ENCODE results near the gene ZNF764.

The ZNF764 gene

GRCh38 chr16:30518552-30518951, 39.6 kb downstream of the ZNF764 start:
- no peak overlapping the region for H2BK120ac ChIP-seq (ENCODE audit: insufficient read depth, low read length, poor library complexity)
- no peak overlapping the region for H2AK5ac ChIP-seq (ENCODE audit: low read length)
- no peaks in the 10 kb centered on the region for H3K27me3 ChIP-seq (ENCODE audit: insufficient read depth, low read length)
- no peak for DNase-seq
- H3K4me3 ChIP-seq (ENCODE audit: low read depth, low read length): no peak overlapping the region
- no peaks in the 10 kb centered on the region for H3K79me1 ChIP-seq (ENCODE audit: low read length)
- no peaks in the 10 kb centered on the region for H3K4me1 ChIP-seq (ENCODE audit: control insufficient read depth in 1 of 2, insufficient read depth in 2 of 2, low read length in 2 of 2)
- WGBS (ENCODE audit: extremely low coverage, insufficient coverage, insufficient read length): no CpG with 5 or more reads among the region's 10 CpGs
- H3K27ac ChIP-seq (ENCODE audit: low read depth, low read length): no peak overlapping the region
- no peak overlapping the region for H3K9ac ChIP-seq (ENCODE audit: low read length)
- H3K14ac ChIP-seq (ENCODE audit: low read length): no peak overlapping the region
- no peak overlapping the region for H4K12ac ChIP-seq (ENCODE audit: low read depth, low read length)
- no peak overlapping the region for H3K18ac ChIP-seq (ENCODE audit: low read length)
- no peaks in the 10 kb centered on the region for H3K36me3 ChIP-seq (ENCODE audit: control insufficient read depth in 1 of 2, insufficient read depth in 2 of 2, low read length in 2 of 2)
- no peak overlapping the region for H3K4ac ChIP-seq (ENCODE audit: low read depth, low read length)
- H2BK5ac ChIP-seq (ENCODE audit: low read depth, low read length, poor library complexity): no peak overlapping the region
- no peak overlapping the region for H4K91ac ChIP-seq (ENCODE audit: low read depth, low read length)
- no peak overlapping the region for H2AFZ ChIP-seq (ENCODE audit: insufficient read depth, low read length, poor library complexity)
- H3K4me2 ChIP-seq (ENCODE audit: low read length): no peak overlapping the region
- no peak overlapping the region for H4K8ac ChIP-seq (ENCODE audit: low read depth, low read length)
- no peak overlapping the region for H2BK12ac ChIP-seq (ENCODE audit: low read length)
- no peaks in the 10 kb centered on the region for H3K9me3 ChIP-seq (ENCODE audit: insufficient read depth, low read depth, low read length)
- H3K79me2 ChIP-seq (ENCODE audit: control insufficient read depth, insufficient read depth, low read length, poor library complexity): no peaks in the 10 kb centered on the region
- no peak overlapping the region for H3K23ac ChIP-seq (ENCODE audit: low read length)

GRCh38 chr16:30515275-30515674, 42.9 kb downstream of the ZNF764 start:
- H3K9me3 ChIP-seq (ENCODE audit: insufficient read depth, low read depth, low read length): no peaks in the 10 kb centered on the region
- no peak overlapping the region for H3K4me2 ChIP-seq (ENCODE audit: low read length)
- no peaks in the 10 kb centered on the region for H3K79me1 ChIP-seq (ENCODE audit: low read length)
- H3K4me1 ChIP-seq (ENCODE audit: control insufficient read depth in 1 of 2, insufficient read depth in 2 of 2, low read length in 2 of 2): no peaks in the 10 kb centered on the region
- H4K91ac ChIP-seq (ENCODE audit: low read depth, low read length): no peak overlapping the region
- H3K9ac ChIP-seq (ENCODE audit: low read length): no peak overlapping the region
- no peak overlapping the region for H2BK120ac ChIP-seq (ENCODE audit: insufficient read depth, low read length, poor library complexity)
- H3K79me2 ChIP-seq (ENCODE audit: control insufficient read depth, insufficient read depth, low read length, poor library complexity): no peaks in the 10 kb centered on the region
- H4K8ac ChIP-seq (ENCODE audit: low read depth, low read length): no peak overlapping the region
- H3K36me3 ChIP-seq (ENCODE audit: control insufficient read depth in 1 of 2, insufficient read depth in 2 of 2, low read length in 2 of 2): no peaks in the 10 kb centered on the region
- no peak overlapping the region for H3K14ac ChIP-seq (ENCODE audit: low read length)
- H3K18ac ChIP-seq (ENCODE audit: low read length): no peak overlapping the region
- H2AFZ ChIP-seq (ENCODE audit: insufficient read depth, low read length, poor library complexity): no peak overlapping the region
- no peak overlapping the region for H3K4ac ChIP-seq (ENCODE audit: low read depth, low read length)
- H2BK12ac ChIP-seq (ENCODE audit: low read length): no peak overlapping the region
- WGBS (ENCODE audit: extremely low coverage, insufficient coverage, insufficient read length): no CpG with 5 or more reads among the region's 2 CpGs
- no peak overlapping the region for H4K12ac ChIP-seq (ENCODE audit: low read depth, low read length)
- H3K23ac ChIP-seq (ENCODE audit: low read length): no peak overlapping the region
- no peak for DNase-seq
- H3K27ac ChIP-seq (ENCODE audit: low read depth, low read length): no peak overlapping the region
- H3K4me3 ChIP-seq (ENCODE audit: low read depth, low read length): no peak overlapping the region
- no peaks in the 10 kb centered on the region for H3K27me3 ChIP-seq (ENCODE audit: insufficient read depth, low read length)
- H2AK5ac ChIP-seq (ENCODE audit: low read length): no peak overlapping the region
- H2BK5ac ChIP-seq (ENCODE audit: low read depth, low read length, poor library complexity): no peak overlapping the region

GRCh38 chr16:30511509-30511908, 46.7 kb downstream of the ZNF764 start:
- H3K9ac ChIP-seq (ENCODE audit: low read length): no peak overlapping the region
- H3K27ac ChIP-seq (ENCODE audit: low read depth, low read length): no peak overlapping the region
- H3K27me3 ChIP-seq (ENCODE audit: insufficient read depth, low read length): no peaks in the 10 kb centered on the region
- H3K4ac ChIP-seq (ENCODE audit: low read depth, low read length): no peak overlapping the region
- no peaks in the 10 kb centered on the region for H3K9me3 ChIP-seq (ENCODE audit: insufficient read depth, low read depth, low read length)
- no peak overlapping the region for H2AFZ ChIP-seq (ENCODE audit: insufficient read depth, low read length, poor library complexity)
- H2BK120ac ChIP-seq (ENCODE audit: insufficient read depth, low read length, poor library complexity): no peak overlapping the region
- no peak for DNase-seq
- H3K23ac ChIP-seq (ENCODE audit: low read length): no peak overlapping the region
- H4K12ac ChIP-seq (ENCODE audit: low read depth, low read length): no peak overlapping the region
- no peak overlapping the region for H4K8ac ChIP-seq (ENCODE audit: low read depth, low read length)
- no peaks in the 10 kb centered on the region for H3K4me1 ChIP-seq (ENCODE audit: control insufficient read depth in 1 of 2, insufficient read depth in 2 of 2, low read length in 2 of 2)
- H2AK5ac ChIP-seq (ENCODE audit: low read length): no peak overlapping the region
- WGBS (ENCODE audit: extremely low coverage, insufficient coverage, insufficient read length): no CpG with 5 or more reads among the region's 3 CpGs
- no peak overlapping the region for H3K18ac ChIP-seq (ENCODE audit: low read length)
- no peak overlapping the region for H4K91ac ChIP-seq (ENCODE audit: low read depth, low read length)
- no peak overlapping the region for H2BK12ac ChIP-seq (ENCODE audit: low read length)
- no peak overlapping the region for H3K14ac ChIP-seq (ENCODE audit: low read length)
- no peak overlapping the region for H2BK5ac ChIP-seq (ENCODE audit: low read depth, low read length, poor library complexity)
- H3K4me2 ChIP-seq (ENCODE audit: low read length): no peak overlapping the region
- no peaks in the 10 kb centered on the region for H3K36me3 ChIP-seq (ENCODE audit: control insufficient read depth in 1 of 2, insufficient read depth in 2 of 2, low read length in 2 of 2)
- H3K79me2 ChIP-seq (ENCODE audit: control insufficient read depth, insufficient read depth, low read length, poor library complexity): no peaks in the 10 kb centered on the region
- H3K4me3 ChIP-seq (ENCODE audit: low read depth, low read length): no peak overlapping the region
- no peaks in the 10 kb centered on the region for H3K79me1 ChIP-seq (ENCODE audit: low read length)

GRCh38 chr16:30510376-30510938, 47.7 kb downstream of the ZNF764 start:
- Histone ChIP-seq H3K79me2 (ENCODE audit: control insufficient read depth, insufficient read depth, low read length, poor library complexity) (no peaks in the 10 kb centered on the region), H2AFZ (ENCODE audit: insufficient read depth, low read length, poor library complexity) (no peak overlapping the region), H3K4me1 (ENCODE audit: control insufficient read depth in 1 of 2, insufficient read depth in 2 of 2, low read length in 2 of 2) (no peaks in the 10 kb centered on the region), H2BK12ac (ENCODE audit: low read length) (no peak overlapping the region), H3K14ac (ENCODE audit: low read length) (no peak overlapping the region), H2BK5ac (ENCODE audit: low read depth, low read length, poor library complexity) (no peak overlapping the region), H3K36me3 (ENCODE audit: control insufficient read depth in 1 of 2, insufficient read depth in 2 of 2, low read length in 2 of 2) (no peaks in the 10 kb centered on the region), H2AK5ac (ENCODE audit: low read length) (no peak overlapping the region), H3K23ac (ENCODE audit: low read length) (no peak overlapping the region), H3K4me2 (ENCODE audit: low read length) (no peak overlapping the region), H3K18ac (ENCODE audit: low read length) (no peak overlapping the region), H3K9me3 (ENCODE audit: insufficient read depth, low read depth, low read length) (no peaks in the 10 kb centered on the region), H3K27ac (ENCODE audit: low read depth, low read length) (no peak overlapping the region), H3K79me1 (ENCODE audit: low read length) (no peaks in the 10 kb centered on the region), H4K8ac (ENCODE audit: low read depth, low read length) (no peak overlapping the region), H3K4ac (ENCODE audit: low read depth, low read length) (no peak overlapping the region), H4K91ac (ENCODE audit: low read depth, low read length) (no peak overlapping the region), H3K4me3 (ENCODE audit: low read depth, low read length) (no peak overlapping the region), H4K12ac (ENCODE audit: low read depth, low read length) (no peak overlapping the region), H2BK120ac (ENCODE audit: insufficient read depth, low read length, poor library complexity) (no peak overlapping the region), H3K27me3 (ENCODE audit: insufficient read depth, low read length) (no peaks in the 10 kb centered on the region), H3K9ac (ENCODE audit: low read length) (no peak overlapping the region)
- no peak for DNase-seq
- WGBS (ENCODE audit: extremely low coverage, insufficient coverage, insufficient read length): no CpG with 5 or more reads among the region's 4 CpGs

All from trophoblast cell (in vitro differentiated cells and primary cell).